OCI-LY1 (cell line): ENCODE data around the gene ZNF804B.

ENCODE experiments used
- H2AFZ ChIP-seq: fragments of 200-600 bp; sonication (generic), shearing (Covaris generic); 2 replicates; pipeline ENCODE4 v1.6.0; 2014; ENCODE audit warnings: antibody characterized with exemption, mild to moderate bottlenecking, low read length
- H3F3A ChIP-seq: fragments of 200-600 bp; sonication (generic), shearing (Covaris generic); 2 replicates; pipeline ENCODE4 v1.6.0; 2014; ENCODE audit warnings: mild to moderate bottlenecking, antibody characterized with exemption, low read length, moderate library complexity; ENCODE audit not compliant: insufficient read depth
- H3K27ac ChIP-seq: fragments of 200-600 bp; sonication (generic); 2 replicates; pipeline ENCODE4 v1.5.1; 2014; ENCODE audit warnings: low read length, mixed run types, mild to moderate bottlenecking, low read depth; ENCODE audit not compliant: poor library complexity, severe bottlenecking
- H3K27me3 ChIP-seq: fragments of 200-600 bp; sonication (generic); 2 replicates; pipeline ENCODE4 v1.6.0; 2014; ENCODE audit warnings: antibody characterized with exemption, mild to moderate bottlenecking, low read length, moderate library complexity; ENCODE audit not compliant: insufficient read depth
- H3K36me3 ChIP-seq: fragments of 200-600 bp; sonication (generic); 2 replicates; pipeline ENCODE4 v1.6.1; 2014; ENCODE audit warnings: mild to moderate bottlenecking, antibody characterized with exemption, low read length, moderate library complexity, mixed read lengths; ENCODE audit not compliant: insufficient read depth
- H3K4me1 ChIP-seq: fragments of 200-600 bp; sonication (generic); 2 replicates; pipeline ENCODE4 v1.5.1; 2014; ENCODE audit warnings: mild to moderate bottlenecking, low read length, moderate library complexity; ENCODE audit not compliant: insufficient read depth, severe bottlenecking
- H3K4me2 ChIP-seq: fragments of 200-600 bp; sonication (generic), shearing (Covaris generic); 2 replicates; pipeline ENCODE4 v1.6.1; 2014; ENCODE audit warnings: low read length
- H3K4me3 ChIP-seq: fragments of 200-600 bp; sonication (generic); 2 replicates; pipeline ENCODE4 v1.5.1; 2014; ENCODE audit warnings: low read length, low read depth, mild to moderate bottlenecking, mixed read lengths; ENCODE audit not compliant: poor library complexity, severe bottlenecking
- H3K79me2 ChIP-seq: fragments of 200-600 bp; shearing (Covaris generic); 2 replicates; pipeline ENCODE4 v1.6.1; 2016; ENCODE audit warnings: mixed run types, low read length, mixed read lengths; ENCODE audit not compliant: insufficient read depth
- H3K9ac ChIP-seq: fragments of 200-600 bp; sonication (generic), shearing (Covaris generic); 2 replicates; pipeline ENCODE4 v1.6.1; 2014; ENCODE audit warnings: mild to moderate bottlenecking, low read length, mixed read lengths
- H3K9me2 ChIP-seq: fragments of 200-600 bp; sonication (generic), shearing (Covaris generic); 2 replicates; pipeline ENCODE4 v1.6.1; 2014; ENCODE audit warnings: low read depth, mild to moderate bottlenecking, low read length, mixed read lengths
- H3K9me3 ChIP-seq: fragments of 200-600 bp; shearing (Covaris generic); 2 replicates; pipeline ENCODE4 v1.6.1; 2014; ENCODE audit warnings: low read length, mixed read lengths
- H4K20me1 ChIP-seq: fragments of 200-600 bp; sonication (generic), shearing (Covaris generic); 2 replicates; pipeline ENCODE4 v1.6.0; 2016; ENCODE audit warnings: mild to moderate bottlenecking, low read length; ENCODE audit not compliant: insufficient read depth
- EZH2 ChIP-seq: fragments of 200-600 bp; sonication (generic), shearing (Covaris generic); IDR thresholded peaks from 2 replicates; pipeline ENCODE4 v1.8.0; 2017; ENCODE audit warnings: borderline replicate concordance, mixed run types, mild to moderate bottlenecking, antibody characterized with exemption, low read length, moderate library complexity, mixed read lengths
- TF ChIP-seq, protein P1 (sequence below): fragments of 200-600 bp; sonication (generic), shearing (Covaris generic); IDR thresholded peaks from 2 replicates; pipeline ENCODE4 v1.5.1; 2017; ENCODE audit warnings: mild to moderate bottlenecking, antibody characterized with exemption, low read length, moderate library complexity, mixed read lengths

ZNF804B gene

DNA sequence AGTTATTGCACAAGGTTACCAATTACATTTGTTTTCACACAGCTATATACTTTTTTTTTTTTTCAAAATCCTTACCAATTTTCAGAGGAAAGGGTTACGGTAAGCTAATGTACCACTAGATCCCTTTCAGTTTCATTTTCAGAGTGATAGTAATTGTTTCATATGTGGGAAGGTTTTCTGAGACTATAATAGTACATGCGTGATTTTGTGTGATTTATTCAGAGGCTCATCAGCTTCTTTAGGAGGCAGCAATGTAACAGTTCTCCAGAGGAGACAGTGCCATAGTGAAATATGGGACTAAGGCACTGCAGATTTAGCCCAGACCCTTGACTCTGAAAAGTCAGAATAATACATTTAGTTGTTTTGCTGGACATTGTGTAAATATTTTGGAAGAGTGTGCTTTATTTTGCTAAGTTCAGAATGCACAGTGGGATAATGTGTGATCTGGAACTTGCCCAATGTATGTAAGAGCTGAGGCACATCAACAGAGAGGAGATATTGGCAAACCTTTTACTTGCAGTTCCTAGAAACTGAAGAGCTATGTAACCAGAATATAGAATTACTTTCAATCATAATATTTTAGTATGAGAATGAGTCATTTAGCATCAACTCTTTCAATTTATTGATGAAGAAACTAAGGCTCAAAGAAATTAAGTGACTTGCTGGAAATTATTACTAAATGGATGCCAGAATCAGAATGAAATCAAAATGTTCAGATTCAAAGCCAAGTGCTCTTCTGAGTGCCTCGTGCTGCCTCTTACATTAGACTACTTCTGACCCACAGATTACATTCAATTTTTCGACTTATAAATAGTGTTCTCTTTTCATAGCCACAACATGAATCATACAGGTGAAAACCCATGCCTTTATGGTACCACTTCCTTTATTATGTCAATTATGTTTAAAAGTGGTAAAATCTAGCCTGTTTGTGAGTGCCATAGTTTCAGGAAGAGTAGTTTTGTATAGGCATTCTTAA lies 243.8 kb downstream of the ZNF804B start:
- H3F3A ChIP-seq, result no peaks in the 10 kb centered on the region
- H3K4me2 ChIP-seq, result no peak overlapping the region
- H3K27ac ChIP-seq, result no peak overlapping the region
- no peaks in the 10 kb centered on the region for H3K9me3 ChIP-seq
- no peak overlapping the region for H2AFZ ChIP-seq
- no peaks in the 10 kb centered on the region for H3K36me3 ChIP-seq
- no peak overlapping the region for H3K9ac ChIP-seq
- H3K4me1 ChIP-seq, result no peaks in the 10 kb centered on the region
- H3K4me3 ChIP-seq, result no peak overlapping the region
- no peaks in the 10 kb centered on the region for H3K79me2 ChIP-seq
- no peaks in the 10 kb centered on the region for H3K27me3 ChIP-seq
- H4K20me1 ChIP-seq, result no peaks in the 10 kb centered on the region
- no peaks in the 10 kb centered on the region for H3K9me2 ChIP-seq
- TF ChIP-seq, protein P1, sequence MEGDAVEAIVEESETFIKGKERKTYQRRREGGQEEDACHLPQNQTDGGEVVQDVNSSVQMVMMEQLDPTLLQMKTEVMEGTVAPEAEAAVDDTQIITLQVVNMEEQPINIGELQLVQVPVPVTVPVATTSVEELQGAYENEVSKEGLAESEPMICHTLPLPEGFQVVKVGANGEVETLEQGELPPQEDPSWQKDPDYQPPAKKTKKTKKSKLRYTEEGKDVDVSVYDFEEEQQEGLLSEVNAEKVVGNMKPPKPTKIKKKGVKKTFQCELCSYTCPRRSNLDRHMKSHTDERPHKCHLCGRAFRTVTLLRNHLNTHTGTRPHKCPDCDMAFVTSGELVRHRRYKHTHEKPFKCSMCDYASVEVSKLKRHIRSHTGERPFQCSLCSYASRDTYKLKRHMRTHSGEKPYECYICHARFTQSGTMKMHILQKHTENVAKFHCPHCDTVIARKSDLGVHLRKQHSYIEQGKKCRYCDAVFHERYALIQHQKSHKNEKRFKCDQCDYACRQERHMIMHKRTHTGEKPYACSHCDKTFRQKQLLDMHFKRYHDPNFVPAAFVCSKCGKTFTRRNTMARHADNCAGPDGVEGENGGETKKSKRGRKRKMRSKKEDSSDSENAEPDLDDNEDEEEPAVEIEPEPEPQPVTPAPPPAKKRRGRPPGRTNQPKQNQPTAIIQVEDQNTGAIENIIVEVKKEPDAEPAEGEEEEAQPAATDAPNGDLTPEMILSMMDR, result no peak
- TF ChIP-seq EZH2, result no peak

DNA sequence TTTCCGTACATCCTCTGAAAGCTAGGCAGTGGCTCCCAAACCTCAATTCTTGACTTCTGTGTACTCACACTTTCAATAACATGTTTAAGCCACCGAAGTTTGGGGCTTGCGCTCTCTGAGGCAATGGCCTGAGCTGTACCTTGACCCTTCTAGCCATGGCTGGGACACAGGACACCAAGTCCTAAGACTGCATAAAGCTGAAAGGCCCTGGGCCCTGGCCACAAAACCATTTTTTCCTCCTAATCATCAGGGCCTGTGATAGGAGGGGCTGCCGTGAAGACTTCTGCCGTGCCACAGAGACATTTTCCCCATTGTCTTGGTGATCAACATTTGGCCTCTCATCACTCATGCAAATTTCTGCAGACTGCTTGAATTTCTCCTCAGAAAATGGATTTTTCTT lies 252.5 kb downstream of the ZNF804B start:
- no peak overlapping the region for H3K4me2 ChIP-seq
- no peaks in the 10 kb centered on the region for H4K20me1 ChIP-seq
- no peaks in the 10 kb centered on the region for H3K4me1 ChIP-seq
- TF ChIP-seq EZH2, result no peak
- TF ChIP-seq, protein P1, result no peak
- no peak overlapping the region for H2AFZ ChIP-seq
- no peaks in the 10 kb centered on the region for H3K79me2 ChIP-seq
- no peaks in the 10 kb centered on the region for H3F3A ChIP-seq
- no peaks in the 10 kb centered on the region for H3K36me3 ChIP-seq
- H3K9ac ChIP-seq, result no peak overlapping the region
- H3K9me2 ChIP-seq, result no peaks in the 10 kb centered on the region
- H3K4me3 ChIP-seq, result no peak overlapping the region
- H3K27me3 ChIP-seq, result no peaks in the 10 kb centered on the region
- 0 out of 2 replicates have a peak, but pooled peaks cover 4% of the 10 kb centered on the region for H3K9me3 ChIP-seq
- no peak overlapping the region for H3K27ac ChIP-seq

DNA sequence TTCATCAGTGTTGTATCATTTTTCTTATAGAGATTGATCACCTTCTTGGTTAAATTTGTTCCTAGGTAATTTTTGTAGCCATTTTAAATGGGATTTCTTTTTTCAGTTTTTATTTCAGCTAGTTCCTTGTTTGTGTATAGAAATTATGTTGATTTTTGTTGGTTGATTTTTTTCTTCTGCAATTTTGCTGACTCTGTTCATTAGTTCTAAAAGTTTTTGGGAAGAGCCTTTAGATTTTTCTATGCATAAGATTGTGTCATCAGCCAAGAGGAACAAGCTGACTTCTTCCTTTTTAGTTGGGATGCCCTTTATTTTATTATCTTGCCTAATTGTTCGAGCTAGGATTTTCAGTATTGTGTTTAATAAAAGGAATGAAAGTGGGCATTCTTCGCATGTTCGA lies 258.2 kb downstream of the ZNF804B start:
- Histone ChIP-seq H2AFZ (no peak overlapping the region), H3F3A (no peaks in the 10 kb centered on the region), H3K9me2 (no peaks in the 10 kb centered on the region), H3K4me3 (no peak overlapping the region), H3K36me3 (no peaks in the 10 kb centered on the region), H3K4me1 (no peaks in the 10 kb centered on the region), H4K20me1 (no peaks in the 10 kb centered on the region), H3K9ac (no peak overlapping the region), H3K9me3 (no peaks in the 10 kb centered on the region), H3K4me2 (no peak overlapping the region), H3K27me3 (no peaks in the 10 kb centered on the region), H3K27ac (no peak overlapping the region), H3K79me2 (no peaks in the 10 kb centered on the region)
- TF ChIP-seq EZH2, result no peak
- TF ChIP-seq, protein P1, result no peak
